Muscle layer of duodenum (tissue), 2 donors: ENCODE data around the gene NAT8L.
A peak's percentile ranks its signal among the peaks of the same experiment; 100 is the strongest.
"Not testable (repeated sequence)": the region's sequence is repeated elsewhere in the genome, so short reads cannot be mapped to it uniquely, and the experiment has no call there.

ENCODE experiments used
- H3K27ac ChIP-seq: one replicate; pipeline ENCODE4 v1.7.0; 2013; ENCODE audit warnings: mild to moderate bottlenecking, low read length
- H3K27me3 ChIP-seq: one replicate; pipeline ENCODE4 v1.7.0; 2013; ENCODE audit warnings: low read depth, mild to moderate bottlenecking, control low read depth, low read length
- H3K36me3 ChIP-seq, 2 donors: one replicate each; pipeline ENCODE4 v1.7.0; 2013; ENCODE audit warnings: low read length in 2 of 2, control low read depth in 1 of 2, mild to moderate bottlenecking in 1 of 2; ENCODE audit not compliant: insufficient read depth in 2 of 2, control insufficient read depth in 1 of 2
- H3K4me1 ChIP-seq, 2 donors: one replicate each; pipeline ENCODE4 v1.7.0; 2013; ENCODE audit warnings: low read length in 2 of 2, mild to moderate bottlenecking in 2 of 2, control low read depth in 1 of 2, moderate library complexity in 1 of 2; ENCODE audit not compliant: insufficient read depth in 2 of 2, control insufficient read depth in 1 of 2
- H3K4me3 ChIP-seq, 2 donors: one replicate each; pipeline ENCODE4 v1.7.0; 2013; ENCODE audit warnings: low read length in 2 of 2, low read depth in 1 of 2, mild to moderate bottlenecking in 1 of 2
- H3K9me3 ChIP-seq, 2 donors: one replicate each; pipeline ENCODE4 v1.7.0; 2013; ENCODE audit warnings: low read length in 2 of 2, control low read depth in 1 of 2, mild to moderate bottlenecking in 1 of 2; ENCODE audit not compliant: control insufficient read depth in 1 of 2
- donor health status: healthy.

NAT8L gene, protein sequence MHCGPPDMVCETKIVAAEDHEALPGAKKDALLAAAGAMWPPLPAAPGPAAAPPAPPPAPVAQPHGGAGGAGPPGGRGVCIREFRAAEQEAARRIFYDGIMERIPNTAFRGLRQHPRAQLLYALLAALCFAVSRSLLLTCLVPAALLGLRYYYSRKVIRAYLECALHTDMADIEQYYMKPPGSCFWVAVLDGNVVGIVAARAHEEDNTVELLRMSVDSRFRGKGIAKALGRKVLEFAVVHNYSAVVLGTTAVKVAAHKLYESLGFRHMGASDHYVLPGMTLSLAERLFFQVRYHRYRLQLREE

GRCh38 chr4:2059046-2059725 lies at the start of gene NAT8L:
NAT8L (plus strand) TSS chr4:2059327; CDS start chr4:2059512, 185 bp downstream.
- H3K27me3 ChIP-seq: peaks cover 6% of the 10 kb centered on the region
- no peaks in the 10 kb centered on the region for H3K9me3 ChIP-seq
- H3K4me3 ChIP-seq: peak within 1 kb of the TSS in 1 of 2 donors; percentile 48
- H3K4me1 ChIP-seq: peaks cover 0 to 12% of the 10 kb centered on the region in 2 donors
- no peak within 1 kb of the TSS for H3K27ac ChIP-seq
- H3K36me3 ChIP-seq: no peaks in the 10 kb centered on the region

DNA sequence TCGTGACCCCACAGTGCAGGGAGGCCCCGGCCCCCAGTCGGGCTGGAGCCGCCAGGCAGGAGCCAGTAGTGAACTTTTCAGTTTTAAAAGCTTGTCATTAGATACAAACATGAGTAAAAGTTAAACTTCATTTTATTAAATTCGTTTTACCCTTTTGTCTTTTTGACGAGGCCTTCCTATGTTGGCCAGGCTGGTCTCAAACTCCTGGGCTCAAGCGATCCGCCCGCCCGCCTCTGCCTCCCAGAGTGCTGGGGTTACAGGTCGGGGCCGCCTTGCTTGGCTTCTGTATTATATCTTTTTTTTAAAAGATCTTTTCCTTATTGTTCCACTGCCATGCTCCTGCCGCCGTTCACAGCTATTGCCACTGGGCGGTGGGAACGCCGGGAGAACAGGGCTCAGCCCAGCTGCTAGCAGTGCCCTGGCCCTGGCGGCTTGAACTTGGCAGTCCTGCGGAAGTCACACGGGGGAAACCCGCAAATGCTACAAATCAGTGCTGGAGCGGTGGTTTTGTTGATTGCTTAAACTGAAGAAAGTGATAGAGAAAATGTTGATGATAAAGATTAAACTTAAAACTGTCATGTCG lies 49.4 kb upstream of the NAT8L start:
- Histone ChIP-seq H3K4me1 (peaks cover 0 to 15% of the 10 kb centered on the region in 2 donors), H3K9me3 (no peaks in the 10 kb centered on the region), H3K27ac (peak overlapping the region; percentile 85), H3K27me3 (no peaks in the 10 kb centered on the region), H3K4me3 (peak overlapping the region; percentile 72 to 94), H3K36me3 (peaks cover 0 to 5% of the 10 kb centered on the region in 2 donors)

DNA sequence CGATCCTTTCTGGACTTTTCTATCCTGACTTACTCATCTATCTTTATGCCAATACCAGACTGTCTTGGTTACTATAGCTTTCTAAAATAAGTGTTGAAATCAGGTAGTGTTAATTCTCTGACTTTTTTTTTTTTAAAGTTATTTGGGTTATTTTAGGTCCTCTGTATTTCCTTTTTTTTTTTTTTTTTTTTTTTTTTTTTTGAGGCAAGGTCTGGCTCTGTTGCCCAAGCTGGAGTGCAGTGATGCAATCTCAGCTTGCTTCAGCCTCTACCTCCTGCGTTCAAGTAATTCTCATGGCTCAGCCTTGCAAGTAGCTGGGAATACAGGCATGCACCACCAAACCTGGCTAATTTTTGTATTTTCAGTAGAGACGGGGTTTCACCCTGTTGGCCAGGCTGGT lies 47.5 kb upstream of the NAT8L start:
- H3K27ac ChIP-seq: no peak overlapping the region
- H3K4me1 ChIP-seq: peaks cover 0 to 15% of the 10 kb centered on the region in 2 donors
- no peaks in the 10 kb centered on the region for H3K9me3 ChIP-seq
- no peaks in the 10 kb centered on the region for H3K27me3 ChIP-seq
- no peak overlapping the region for H3K4me3 ChIP-seq
- H3K36me3 ChIP-seq: no peaks in the 10 kb centered on the region

DNA sequence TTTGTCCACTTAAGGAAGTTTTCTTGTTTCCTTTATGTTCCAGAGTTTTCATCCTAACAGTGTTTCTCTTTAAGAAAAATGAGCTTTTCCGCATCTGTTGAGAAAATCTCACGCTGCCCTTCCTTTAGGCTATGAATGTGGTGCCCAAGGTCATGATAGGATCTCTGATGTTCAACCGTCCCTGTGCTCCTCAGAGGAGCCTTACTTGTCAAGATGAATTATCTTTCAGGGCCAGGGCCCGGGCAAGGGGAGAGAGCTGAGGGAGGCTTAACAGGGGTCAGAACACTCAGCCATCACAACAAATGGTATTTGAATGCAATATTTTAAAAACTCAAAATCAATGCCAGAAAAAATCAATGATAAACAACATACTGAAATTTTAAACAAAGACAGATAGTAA lies 44.1 kb upstream of the NAT8L start:
- Histone ChIP-seq H3K27me3 (no peaks in the 10 kb centered on the region), H3K27ac (no peak overlapping the region), H3K4me3 (no peak overlapping the region), H3K4me1 (peaks cover 0 to under 1% of the 10 kb centered on the region in 2 donors), H3K36me3 (no peaks in the 10 kb centered on the region), H3K9me3 (no peaks in the 10 kb centered on the region)

DNA sequence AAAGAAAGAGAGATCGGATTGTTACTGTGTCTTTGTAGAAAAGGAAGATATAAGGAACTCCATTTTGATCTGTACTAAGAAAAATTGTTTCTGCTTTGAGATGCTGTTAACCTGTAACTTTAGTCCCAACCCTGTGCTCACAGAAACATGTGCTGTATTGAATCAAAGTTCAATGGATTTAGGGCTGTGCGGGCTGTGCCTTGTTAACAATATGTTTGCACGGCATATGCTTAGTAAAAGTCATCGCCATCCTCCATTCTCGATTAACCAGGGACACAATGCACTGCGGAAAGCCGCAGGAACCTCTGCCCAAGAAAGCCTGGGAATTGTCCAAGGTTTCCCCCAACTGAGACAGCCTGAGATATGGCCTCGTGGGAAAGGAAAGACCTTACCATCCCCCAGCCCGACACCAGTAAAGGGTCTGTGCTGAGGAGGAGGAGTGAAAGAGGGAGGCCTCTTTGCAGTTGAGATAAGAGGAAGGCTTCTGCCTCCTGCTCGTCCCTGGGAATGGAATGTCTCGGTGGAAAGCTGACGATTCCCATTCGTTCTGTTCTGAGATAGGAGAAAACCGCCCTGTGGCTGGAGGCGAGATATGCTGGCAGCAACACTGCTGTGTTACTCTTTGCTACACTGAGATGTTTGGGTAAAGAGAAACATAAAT lies 37.6 kb upstream of the NAT8L start:
- H3K27me3 ChIP-seq, H3K9me3 ChIP-seq, H3K36me3 ChIP-seq, H3K27ac ChIP-seq, H3K4me3 ChIP-seq, H3K4me1 ChIP-seq: not testable (repeated sequence)

DNA sequence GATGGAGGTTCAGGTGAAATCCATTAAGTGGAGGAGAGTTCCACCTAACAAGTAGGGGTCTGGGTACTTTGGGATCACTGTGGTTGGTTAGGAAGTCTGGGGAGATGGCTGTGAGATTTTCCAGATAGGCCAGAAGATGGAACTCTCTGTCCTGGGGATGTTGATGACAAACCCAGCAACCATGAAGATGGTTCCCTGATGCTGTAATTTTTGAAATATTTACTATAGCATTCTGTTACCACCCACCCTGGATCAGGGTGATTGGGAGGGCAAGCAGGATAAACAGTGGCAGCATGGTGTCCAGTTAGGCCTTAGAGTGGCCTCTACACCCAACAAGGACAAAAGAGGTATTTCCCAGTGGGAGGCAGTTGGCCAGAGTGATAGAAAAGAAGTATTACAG lies 34.4 kb upstream of the NAT8L start:
- Histone ChIP-seq H3K36me3 (no peaks in the 10 kb centered on the region), H3K27ac (no peak overlapping the region), H3K4me1 (no peaks in the 10 kb centered on the region), H3K4me3 (no peak overlapping the region), H3K9me3 (no peaks in the 10 kb centered on the region), H3K27me3 (peaks cover 5% of the 10 kb centered on the region)

- H3K27me3 ChIP-seq: peaks cover 5% of the 10 kb centered on the region
These were observed 33.3 kb upstream of the NAT8L start for GRCh38 chr4:2025817-2026216.

GRCh38 chr4:2027120-2027519 lies 32.0 kb upstream of the NAT8L start:
- not testable (repeated sequence) for H3K4me3 ChIP-seq, H3K36me3 ChIP-seq, H3K27me3 ChIP-seq, H3K9me3 ChIP-seq, H3K27ac ChIP-seq, H3K4me1 ChIP-seq

More at GRCh38 chr4:2025817-2026216, 33.3 kb upstream of the NAT8L start:
- Histone ChIP-seq H3K9me3 (no peaks in the 10 kb centered on the region), H3K36me3 (no peaks in the 10 kb centered on the region), H3K27ac (no peak overlapping the region), H3K4me1 (no peaks in the 10 kb centered on the region), H3K4me3 (no peak overlapping the region)

- H3K27ac ChIP-seq, H3K9me3 ChIP-seq, H3K36me3 ChIP-seq, H3K4me3 ChIP-seq, H3K27me3 ChIP-seq, H3K4me1 ChIP-seq: not testable (repeated sequence)
These were observed 28.0 kb upstream of the NAT8L start for GRCh38 chr4:2031161-2031560.

GRCh38 chr4:2036327-2036726 lies 22.8 kb upstream of the NAT8L start:
- no peaks in the 10 kb centered on the region for H3K36me3 ChIP-seq
- peaks cover 0 to 10% of the 10 kb centered on the region in 2 donors for H3K4me1 ChIP-seq
- H3K27me3 ChIP-seq: no peaks in the 10 kb centered on the region
- no peak overlapping the region for H3K27ac ChIP-seq
- H3K4me3 ChIP-seq: peak overlapping the region in 1 of 2 donors; percentile 2
- no peaks in the 10 kb centered on the region for H3K9me3 ChIP-seq

- Histone ChIP-seq H3K36me3 (no peaks in the 10 kb centered on the region), H3K27ac (no peak overlapping the region), H3K9me3 (no peaks in the 10 kb centered on the region), H3K27me3 (no peaks in the 10 kb centered on the region), H3K4me1 (peaks cover 0 to 15% of the 10 kb centered on the region in 2 donors), H3K4me3 (peak overlapping the region in 1 of 2 donors; percentile 2)
These were observed 22.3 kb upstream of the NAT8L start for GRCh38 chr4:2036866-2037265.
